Measurements from ENCODE around the gene GATD1. TPM values are rescaled to one million over a fixed set of nuclear protein-coding genes. Genes with fewer than 3 reads are reported as not detected.

Gene GATD1
- polyA plus RNA-seq, 2 of the 4 experiments (the other 2 are of a cell fraction), result 14.5 to 43.1 TPM

DNA sequence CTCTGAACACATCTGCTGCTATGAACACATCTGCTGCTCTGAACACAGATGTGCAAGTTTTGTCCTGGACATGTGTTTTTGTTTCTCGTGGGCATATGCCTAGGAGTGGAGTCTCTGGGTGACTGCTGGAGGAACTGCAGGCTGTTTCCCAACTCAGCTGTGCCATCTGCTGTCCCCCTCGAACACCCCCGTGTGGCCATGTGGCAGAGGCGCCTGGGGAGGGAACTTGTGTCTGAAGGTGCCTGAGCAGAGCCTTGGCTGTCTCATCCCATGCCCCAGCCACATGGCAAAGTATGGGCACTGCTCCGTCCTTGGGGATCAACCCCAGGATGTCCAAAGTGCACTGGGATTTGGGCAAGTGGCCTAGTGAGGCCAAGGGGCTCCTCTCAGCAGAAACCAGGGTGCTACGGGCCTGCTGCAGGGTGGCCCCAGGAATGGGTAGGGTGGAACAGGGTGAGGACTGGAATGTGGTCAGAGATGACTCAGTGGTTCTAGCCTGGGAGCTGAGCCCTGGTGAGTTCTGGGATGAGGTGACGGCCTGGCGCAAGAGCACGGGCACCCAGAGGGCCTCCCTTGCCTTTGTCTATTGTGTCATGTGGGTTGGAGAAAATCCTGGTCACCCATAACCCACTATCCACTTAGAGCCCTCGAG, 14.7 kb downstream of the GATD1 start (continued):
- no peak for TF ChIP-seq FOSB (CRISPR knock-in tag; IDR thresholded peaks at IDR 0.05)
- no peak for TF ChIP-seq PHF8 (IDR thresholded peaks at IDR 0.05; ENCODE audit: borderline replicate concordance, low read depth)
- TF ChIP-seq, protein P1, sequence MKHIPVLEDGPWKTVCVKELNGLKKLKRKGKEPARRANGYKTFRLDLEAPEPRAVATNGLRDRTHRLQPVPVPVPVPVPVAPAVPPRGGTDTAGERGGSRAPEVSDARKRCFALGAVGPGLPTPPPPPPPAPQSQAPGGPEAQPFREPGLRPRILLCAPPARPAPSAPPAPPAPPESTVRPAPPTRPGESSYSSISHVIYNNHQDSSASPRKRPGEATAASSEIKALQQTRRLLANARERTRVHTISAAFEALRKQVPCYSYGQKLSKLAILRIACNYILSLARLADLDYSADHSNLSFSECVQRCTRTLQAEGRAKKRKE (CRISPR knock-in tag; IDR thresholded peaks at IDR 0.05; ENCODE audit: low read depth), result no peak; the same call in 1 of the 2 replicates

DNA sequence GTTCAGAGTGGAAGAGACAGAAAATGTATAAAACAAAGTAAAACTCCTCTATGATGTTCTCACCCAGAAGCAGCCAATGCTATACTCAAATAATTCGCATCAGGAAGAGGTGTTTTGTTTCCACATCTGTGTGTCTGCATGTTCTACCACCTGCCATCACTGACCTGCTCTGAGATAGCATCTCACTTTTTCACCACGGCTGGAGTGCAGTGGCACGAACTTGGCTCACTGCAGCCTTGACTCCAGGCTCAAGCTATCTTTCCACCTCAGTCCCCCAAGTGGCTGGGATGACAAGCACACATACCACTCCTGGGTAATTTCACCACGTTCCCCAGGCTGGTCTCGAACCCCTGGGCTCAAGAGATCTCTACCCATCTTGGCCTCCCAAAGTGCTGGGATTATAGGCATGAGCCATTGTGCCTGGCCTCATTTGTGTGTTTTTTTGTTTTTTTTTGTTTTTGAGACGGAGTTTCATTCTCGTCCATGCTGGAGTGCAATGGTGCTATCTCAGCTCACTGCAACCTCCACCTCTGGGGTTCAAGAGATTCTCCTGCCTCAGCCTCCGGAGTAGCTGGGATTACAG, 15.7 kb downstream of the GATD1 start:
- ChIA-PET CTCF (interaction anchor here (0.9 to 5.4 kb wide), 4 partner anchors 7 to 65 kb away, joined by 3 to 32 read pairs (median 16); partner anchors contain the start of genes TALDO1 and TMEM80), POLR2A (interaction anchor here (0.5 to 2.1 kb wide), 3 partner anchors 7 to 14 kb away, joined by 3 to 9 read pairs (median 5); partner anchors contain the start of gene TALDO1)
- Histone ChIP-seq H3K4me2 (peak overlapping the region; percentile 45; the same call in 2 of the 3 replicates), H3K9me3 (no peaks in the 10 kb centered on the region), H3K4me3 (no peak overlapping the region), H3K4me1 (peaks cover 29% of the 10 kb centered on the region), H3K27ac (peak overlapping the region in 1 of 2 experiments; percentile 81; a peak in 2 of 6 replicates)
- 87% methylated on average over 8 of the region's 8 CpGs for WGBS (ENCODE audit: missing lambda C conversion rate)
- 0 out of 6 replicates have a peak, but pooled peaks of 1 of the 2 experiments have one; percentile 0 for ATAC-seq
- DNase-seq (ENCODE audit: low read depth in 1 of 2, low spot score in 1 of 2), result no peak
- FAIRE-seq, result no peak
- TF ChIP-seq, protein P2, sequence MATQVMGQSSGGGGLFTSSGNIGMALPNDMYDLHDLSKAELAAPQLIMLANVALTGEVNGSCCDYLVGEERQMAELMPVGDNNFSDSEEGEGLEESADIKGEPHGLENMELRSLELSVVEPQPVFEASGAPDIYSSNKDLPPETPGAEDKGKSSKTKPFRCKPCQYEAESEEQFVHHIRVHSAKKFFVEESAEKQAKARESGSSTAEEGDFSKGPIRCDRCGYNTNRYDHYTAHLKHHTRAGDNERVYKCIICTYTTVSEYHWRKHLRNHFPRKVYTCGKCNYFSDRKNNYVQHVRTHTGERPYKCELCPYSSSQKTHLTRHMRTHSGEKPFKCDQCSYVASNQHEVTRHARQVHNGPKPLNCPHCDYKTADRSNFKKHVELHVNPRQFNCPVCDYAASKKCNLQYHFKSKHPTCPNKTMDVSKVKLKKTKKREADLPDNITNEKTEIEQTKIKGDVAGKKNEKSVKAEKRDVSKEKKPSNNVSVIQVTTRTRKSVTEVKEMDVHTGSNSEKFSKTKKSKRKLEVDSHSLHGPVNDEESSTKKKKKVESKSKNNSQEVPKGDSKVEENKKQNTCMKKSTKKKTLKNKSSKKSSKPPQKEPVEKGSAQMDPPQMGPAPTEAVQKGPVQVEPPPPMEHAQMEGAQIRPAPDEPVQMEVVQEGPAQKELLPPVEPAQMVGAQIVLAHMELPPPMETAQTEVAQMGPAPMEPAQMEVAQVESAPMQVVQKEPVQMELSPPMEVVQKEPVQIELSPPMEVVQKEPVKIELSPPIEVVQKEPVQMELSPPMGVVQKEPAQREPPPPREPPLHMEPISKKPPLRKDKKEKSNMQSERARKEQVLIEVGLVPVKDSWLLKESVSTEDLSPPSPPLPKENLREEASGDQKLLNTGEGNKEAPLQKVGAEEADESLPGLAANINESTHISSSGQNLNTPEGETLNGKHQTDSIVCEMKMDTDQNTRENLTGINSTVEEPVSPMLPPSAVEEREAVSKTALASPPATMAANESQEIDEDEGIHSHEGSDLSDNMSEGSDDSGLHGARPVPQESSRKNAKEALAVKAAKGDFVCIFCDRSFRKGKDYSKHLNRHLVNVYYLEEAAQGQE (IDR thresholded peaks at IDR 0.05), result no peak
- TF ChIP-seq RARB (CRISPR knock-in tag; IDR thresholded peaks at IDR 0.05) (no peak), POLR2AphosphoS2 (conservative IDR thresholded peaks at IDR 0.05; ENCODE audit: low read length) (peak; percentile 30; the same call in 1 of the 2 replicates), FOSB (CRISPR knock-in tag; IDR thresholded peaks at IDR 0.05) (no peak)

DNA sequence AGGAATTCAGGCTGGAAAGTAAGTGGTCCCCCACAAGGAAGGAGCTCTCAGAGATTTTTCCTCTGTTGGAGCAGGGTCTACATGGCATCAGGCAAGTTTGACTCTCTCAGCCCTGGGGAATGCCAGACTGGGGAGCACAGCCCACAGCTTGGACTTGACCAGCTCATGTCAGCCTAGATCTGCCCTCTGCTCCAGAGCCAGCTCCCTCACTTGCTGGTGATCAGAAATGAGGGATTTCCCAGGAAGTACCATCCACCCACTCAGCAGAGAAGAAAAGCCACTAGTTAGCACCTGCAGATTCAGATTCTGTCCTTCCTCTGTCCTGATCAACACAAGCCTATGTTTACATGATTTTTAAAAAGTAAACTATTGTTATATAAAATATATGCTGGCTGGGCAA, 17.1 kb downstream of the GATD1 start:
- DNase-seq (ENCODE audit: low read depth in 1 of 2, low spot score in 1 of 2) (no peak), ATAC-seq (no peak), FAIRE-seq (no peak)
- Histone ChIP-seq H3K4me2 (no peak overlapping the region), H3K4me1 (peaks cover 22% of the 10 kb centered on the region), H3K4me3 (no peak overlapping the region), H3K9me3 (no peaks in the 10 kb centered on the region), H3K27ac (no peak overlapping the region)
- CTCF ChIA-PET, result interaction anchor here (1.2 to 5.6 kb wide), 3 partner anchors 13 to 98 kb away, joined by 3 to 26 read pairs (median 3); partner anchors contain the start of gene TALDO1
- TF ChIP-seq ZFP36 (IDR thresholded peaks at IDR 0.05; ENCODE audit: borderline replicate concordance, partially characterized antibody), result no peak
- TF ChIP-seq, protein P1 (CRISPR knock-in tag; IDR thresholded peaks at IDR 0.05; ENCODE audit: low read depth), result no peak
- TF ChIP-seq POLR2AphosphoS2 (conservative IDR thresholded peaks at IDR 0.05; ENCODE audit: low read length), result no peak
- no peak for TF ChIP-seq HDAC2 (IDR thresholded peaks at IDR 0.05)
- no peak for TF ChIP-seq ZSCAN20 (CRISPR knock-in tag; IDR thresholded peaks at IDR 0.05)
- no peak for TF ChIP-seq CHD2 (IDR thresholded peaks at IDR 0.05; ENCODE audit: low read length, partially characterized antibody)
- no peak for TF ChIP-seq HOXB13 (CRISPR knock-in tag; IDR thresholded peaks at IDR 0.05; ENCODE audit: low read depth)
- no peak for TF ChIP-seq HEYL (CRISPR knock-in tag; IDR thresholded peaks at IDR 0.05)
- TF ChIP-seq RCOR1 (IDR thresholded peaks at IDR 0.05; ENCODE audit: low read depth, low read length), result no peak
- no peak for TF ChIP-seq TFCP2L1 (CRISPR knock-in tag; IDR thresholded peaks at IDR 0.05)
- no peak for TF ChIP-seq SREBF2 (IDR thresholded peaks at IDR 0.05)
- TF ChIP-seq, protein P3, sequence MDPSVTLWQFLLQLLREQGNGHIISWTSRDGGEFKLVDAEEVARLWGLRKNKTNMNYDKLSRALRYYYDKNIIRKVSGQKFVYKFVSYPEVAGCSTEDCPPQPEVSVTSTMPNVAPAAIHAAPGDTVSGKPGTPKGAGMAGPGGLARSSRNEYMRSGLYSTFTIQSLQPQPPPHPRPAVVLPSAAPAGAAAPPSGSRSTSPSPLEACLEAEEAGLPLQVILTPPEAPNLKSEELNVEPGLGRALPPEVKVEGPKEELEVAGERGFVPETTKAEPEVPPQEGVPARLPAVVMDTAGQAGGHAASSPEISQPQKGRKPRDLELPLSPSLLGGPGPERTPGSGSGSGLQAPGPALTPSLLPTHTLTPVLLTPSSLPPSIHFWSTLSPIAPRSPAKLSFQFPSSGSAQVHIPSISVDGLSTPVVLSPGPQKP (IDR thresholded peaks at IDR 0.05; ENCODE audit: low read depth, low read length), result no peak
- no peak for TF ChIP-seq SMC3 (IDR thresholded peaks at IDR 0.05)
- no peak for TF ChIP-seq JUN (IDR thresholded peaks at IDR 0.05)
- TF ChIP-seq MAZ (IDR thresholded peaks at IDR 0.05; ENCODE audit: borderline replicate concordance, low read depth, low read length), result no peak
- no peak for TF ChIP-seq TP53 (CRISPR knock-in tag; IDR thresholded peaks at IDR 0.05)
- TF ChIP-seq, protein P4, sequence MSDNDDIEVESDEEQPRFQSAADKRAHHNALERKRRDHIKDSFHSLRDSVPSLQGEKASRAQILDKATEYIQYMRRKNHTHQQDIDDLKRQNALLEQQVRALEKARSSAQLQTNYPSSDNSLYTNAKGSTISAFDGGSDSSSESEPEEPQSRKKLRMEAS (IDR thresholded peaks at IDR 0.05), result no peak
- POLR2A ChIA-PET, result interaction anchor here (2.0 kb wide), 1 partner anchor 13 kb away, joined by 9 read pairs; the partner anchor contains the start of gene TALDO1

Data from A549 (cell line).